Activated naive CD8-positive, alpha-beta T cell (primary cell): ENCODE results near the gene RHOH.

ENCODE experiments used
- H3K27ac Mint-ChIP-seq: one replicate; pipeline ENCODE4 v1.8.0; 2021; ENCODE audit warnings: mixed read lengths
- H3K27me3 Mint-ChIP-seq: one replicate; pipeline ENCODE4 v1.8.0; 2021; ENCODE audit warnings: mixed read lengths
- H3K36me3 Mint-ChIP-seq: one replicate; pipeline ENCODE4 v1.8.0; 2021; ENCODE audit warnings: mixed read lengths
- H3K4me1 Mint-ChIP-seq: one replicate; pipeline ENCODE4 v1.8.0; 2021; ENCODE audit warnings: low read depth, mixed read lengths
- H3K4me3 Mint-ChIP-seq: one replicate; pipeline ENCODE4 v1.8.0; 2021; ENCODE audit warnings: mild to moderate bottlenecking, mixed read lengths
- H3K9me3 Mint-ChIP-seq: one replicate; pipeline ENCODE4 v1.8.0; 2021; ENCODE audit warnings: low read depth, mixed read lengths

Gene RHOH

GRCh38 chr4:40194602-40195161, 2.1 kb upstream of the RHOH start:
- Mint-ChIP-seq H3K27me3 (no peaks in the 10 kb centered on the region), H3K4me3 (peak overlapping the region; percentile 99), H3K27ac (peak overlapping the region; percentile 100), H3K36me3 (peaks cover 17% of the 10 kb centered on the region), H3K4me1 (peaks cover 62% of the 10 kb centered on the region), H3K9me3 (no peaks in the 10 kb centered on the region)

GRCh38 chr4:40195182-40196177, 1.4 kb upstream of the RHOH start:
- peak overlapping the region; percentile 99 for H3K4me3 Mint-ChIP-seq
- H3K9me3 Mint-ChIP-seq: no peaks in the 10 kb centered on the region
- no peaks in the 10 kb centered on the region for H3K27me3 Mint-ChIP-seq
- peaks cover 54% of the 10 kb centered on the region for H3K4me1 Mint-ChIP-seq
- peaks cover 17% of the 10 kb centered on the region for H3K36me3 Mint-ChIP-seq
- H3K27ac Mint-ChIP-seq: peak overlapping the region; percentile 100

- no peaks in the 10 kb centered on the region for H3K27me3 Mint-ChIP-seq
- H3K4me1 Mint-ChIP-seq: peaks cover 49% of the 10 kb centered on the region
- H3K4me3 Mint-ChIP-seq: peak overlapping the region; percentile 99
- H3K9me3 Mint-ChIP-seq: no peaks in the 10 kb centered on the region
- peaks cover 20% of the 10 kb centered on the region for H3K36me3 Mint-ChIP-seq
- H3K27ac Mint-ChIP-seq: peak overlapping the region; percentile 100
These were observed 559 bp upstream of the RHOH start for GRCh38 chr4:40196272-40196671.

GRCh38 chr4:40197879-40198689, 1.3 kb downstream of the RHOH start:
- peaks cover 26% of the 10 kb centered on the region for H3K36me3 Mint-ChIP-seq
- no peaks in the 10 kb centered on the region for H3K9me3 Mint-ChIP-seq
- peak overlapping the region; percentile 100 for H3K27ac Mint-ChIP-seq
- H3K4me1 Mint-ChIP-seq: peaks cover 40% of the 10 kb centered on the region
- H3K27me3 Mint-ChIP-seq: no peaks in the 10 kb centered on the region
- peak overlapping the region; percentile 99 for H3K4me3 Mint-ChIP-seq

- peak overlapping the region; percentile 99 for H3K4me3 Mint-ChIP-seq
- H3K27ac Mint-ChIP-seq: peak overlapping the region; percentile 100
- H3K36me3 Mint-ChIP-seq: peaks cover 36% of the 10 kb centered on the region
- no peaks in the 10 kb centered on the region for H3K27me3 Mint-ChIP-seq
- no peaks in the 10 kb centered on the region for H3K9me3 Mint-ChIP-seq
- peaks cover 42% of the 10 kb centered on the region for H3K4me1 Mint-ChIP-seq
These were observed 2.4 kb downstream of the RHOH start for GRCh38 chr4:40199179-40199670.

- Mint-ChIP-seq H3K4me1 (peaks cover 42% of the 10 kb centered on the region), H3K4me3 (peak overlapping the region; percentile 99), H3K27me3 (no peaks in the 10 kb centered on the region), H3K9me3 (no peaks in the 10 kb centered on the region), H3K27ac (peak overlapping the region; percentile 100), H3K36me3 (peaks cover 42% of the 10 kb centered on the region)
These were observed 3.4 kb downstream of the RHOH start for GRCh38 chr4:40199999-40200874.

GRCh38 chr4:40200875-40201801, 4.3 kb downstream of the RHOH start:
- Mint-ChIP-seq H3K4me3 (peak overlapping the region; percentile 99), H3K9me3 (no peaks in the 10 kb centered on the region), H3K4me1 (peaks cover 42% of the 10 kb centered on the region), H3K27ac (peak overlapping the region; percentile 100), H3K36me3 (peaks cover 46% of the 10 kb centered on the region), H3K27me3 (no peaks in the 10 kb centered on the region)

- no peaks in the 10 kb centered on the region for H3K9me3 Mint-ChIP-seq
- peak overlapping the region; percentile 100 for H3K27ac Mint-ChIP-seq
- H3K27me3 Mint-ChIP-seq: no peaks in the 10 kb centered on the region
- peak overlapping the region; percentile 99 for H3K4me3 Mint-ChIP-seq
- peaks cover 48% of the 10 kb centered on the region for H3K36me3 Mint-ChIP-seq
- H3K4me1 Mint-ChIP-seq: peaks cover 45% of the 10 kb centered on the region
These were observed 5.1 kb downstream of the RHOH start for GRCh38 chr4:40201898-40202297.

- Mint-ChIP-seq H3K36me3 (peaks cover 51% of the 10 kb centered on the region), H3K9me3 (no peaks in the 10 kb centered on the region), H3K4me1 (peaks cover 51% of the 10 kb centered on the region), H3K27me3 (no peaks in the 10 kb centered on the region), H3K27ac (peak overlapping the region; percentile 100), H3K4me3 (peak overlapping the region; percentile 99)
These were observed 5.6 kb downstream of the RHOH start for GRCh38 chr4:40202474-40202873.

GRCh38 chr4:40204507-40205258, 7.9 kb downstream of the RHOH start:
- Mint-ChIP-seq H3K4me3 (peak overlapping the region; percentile 99), H3K27ac (peak overlapping the region; percentile 100), H3K27me3 (no peaks in the 10 kb centered on the region), H3K4me1 (peaks cover 64% of the 10 kb centered on the region), H3K36me3 (peaks cover 38% of the 10 kb centered on the region), H3K9me3 (no peaks in the 10 kb centered on the region)

- H3K27ac Mint-ChIP-seq: peak overlapping the region; percentile 100
- no peaks in the 10 kb centered on the region for H3K9me3 Mint-ChIP-seq
- H3K36me3 Mint-ChIP-seq: peaks cover 43% of the 10 kb centered on the region
- peak overlapping the region; percentile 99 for H3K4me3 Mint-ChIP-seq
- peaks cover 71% of the 10 kb centered on the region for H3K4me1 Mint-ChIP-seq
- no peaks in the 10 kb centered on the region for H3K27me3 Mint-ChIP-seq
These were observed 8.7 kb downstream of the RHOH start for GRCh38 chr4:40205259-40206198.

GRCh38 chr4:40206426-40206825, 9.6 kb downstream of the RHOH start:
- peaks cover 44% of the 10 kb centered on the region for H3K36me3 Mint-ChIP-seq
- peak overlapping the region; percentile 100 for H3K27ac Mint-ChIP-seq
- H3K4me1 Mint-ChIP-seq: peaks cover 75% of the 10 kb centered on the region
- no peaks in the 10 kb centered on the region for H3K9me3 Mint-ChIP-seq
- no peaks in the 10 kb centered on the region for H3K27me3 Mint-ChIP-seq
- H3K4me3 Mint-ChIP-seq: peak overlapping the region; percentile 99
